GM19328 (cell line): ENCODE measurements around the gene PLOD3.

Experiments used
- ATAC-seq: cut with Tn5 transposase; IDR thresholded peaks from one replicate; pipeline ENCODE4 v1.9.1; 2021; ENCODE audit warnings: mild to moderate bottlenecking, moderate library complexity; ENCODE audit not compliant: unreplicated experiment

PLOD3 gene

GRCh38 chr7:101239191-101239950 is 22.0 kb upstream of the PLOD3 start:
- no peak for ATAC-seq

GRCh38 chr7:101238226-101239182 is 21.1 kb upstream of the PLOD3 start:
- ATAC-seq: no peak

- ATAC-seq: no peak
Observed at GRCh38 chr7:101237206-101238067, 20.1 kb upstream of the PLOD3 start, which contains the start of gene CLDN15. CLDN15 (minus strand) TSS chr7:101237802; CDS start chr7:101237581, 221 bp downstream.

GRCh38 chr7:101236292-101236835 is 19.0 kb upstream of the PLOD3 start:
- no peak for ATAC-seq

- ATAC-seq: no peak
Observed at GRCh38 chr7:101235522-101235921, 18.1 kb upstream of the PLOD3 start.

GRCh38 chr7:101235050-101235449 is 17.7 kb upstream of the PLOD3 start:
- no peak for ATAC-seq

- no peak for ATAC-seq
Observed at GRCh38 chr7:101234636-101235035, 17.3 kb upstream of the PLOD3 start.

GRCh38 chr7:101233907-101234547 is 16.6 kb upstream of the PLOD3 start:
- ATAC-seq: no peak

- no peak for ATAC-seq
Observed at GRCh38 chr7:101232141-101232850, 14.9 kb upstream of the PLOD3 start.

GRCh38 chr7:101231644-101232043 is 14.3 kb upstream of the PLOD3 start:
- ATAC-seq: no peak

GRCh38 chr7:101226721-101227120 is 9.3 kb upstream of the PLOD3 start:
- ATAC-seq: no peak

- no peak for ATAC-seq
Observed at GRCh38 chr7:101225650-101226049, 8.3 kb upstream of the PLOD3 start.

GRCh38 chr7:101223528-101223927 is 6.1 kb upstream of the PLOD3 start:
- ATAC-seq: no peak

- ATAC-seq: no peak
Observed at GRCh38 chr7:101222275-101222830, 5.0 kb upstream of the PLOD3 start.

- no peak for ATAC-seq
Observed at GRCh38 chr7:101220295-101220694, 2.9 kb upstream of the PLOD3 start.

GRCh38 chr7:101218236-101219125 is 1.1 kb upstream of the PLOD3 start:
- ATAC-seq: no peak

GRCh38 chr7:101216860-101217387 is 457 bp downstream of the PLOD3 start:
- ATAC-seq: peak; percentile 12
